Stomach (tissue), 4 donors: ENCODE measurements around the gene C17orf78.

ENCODE experiments used
- EP300 ChIP-seq: sonication (generic); formaldehyde crosslinking; IDR thresholded peaks from one replicate; pipeline ENCODE4 v1.6.1; 2017; ENCODE audit warnings: antibody characterized with exemption
- POLR2A ChIP-seq, 4 donors: fragments of 450-650 bp; IDR thresholded peaks; one replicate each; pipeline ENCODE4 v1.6.1; 2016; ENCODE audit warnings: antibody characterized with exemption in 4 of 4, control low read depth in 2 of 4, mild to moderate bottlenecking in 1 of 4, moderate library complexity in 1 of 4
- POLR2AphosphoS5 ChIP-seq, 3 donors: sonication (generic); formaldehyde crosslinking; IDR thresholded peaks; one replicate each; pipeline ENCODE4 v1.6.1; 2016; ENCODE audit warnings: antibody characterized with exemption in 3 of 3
- TF ChIP-seq, protein P1 (sequence below), 7 experiments: fragments of 450-650 bp in 4 of 7; fragments of 200-600 bp in 3 of 7; sonication (generic) in 3 of 7; IDR thresholded peaks; one replicate each; pipeline ENCODE4 v1.5.1; 2016 to 2019; ENCODE audit warnings: antibody characterized with exemption in 7 of 7, control low read depth in 2 of 7, mild to moderate bottlenecking in 1 of 7

- TF ChIP-seq, protein P1, sequence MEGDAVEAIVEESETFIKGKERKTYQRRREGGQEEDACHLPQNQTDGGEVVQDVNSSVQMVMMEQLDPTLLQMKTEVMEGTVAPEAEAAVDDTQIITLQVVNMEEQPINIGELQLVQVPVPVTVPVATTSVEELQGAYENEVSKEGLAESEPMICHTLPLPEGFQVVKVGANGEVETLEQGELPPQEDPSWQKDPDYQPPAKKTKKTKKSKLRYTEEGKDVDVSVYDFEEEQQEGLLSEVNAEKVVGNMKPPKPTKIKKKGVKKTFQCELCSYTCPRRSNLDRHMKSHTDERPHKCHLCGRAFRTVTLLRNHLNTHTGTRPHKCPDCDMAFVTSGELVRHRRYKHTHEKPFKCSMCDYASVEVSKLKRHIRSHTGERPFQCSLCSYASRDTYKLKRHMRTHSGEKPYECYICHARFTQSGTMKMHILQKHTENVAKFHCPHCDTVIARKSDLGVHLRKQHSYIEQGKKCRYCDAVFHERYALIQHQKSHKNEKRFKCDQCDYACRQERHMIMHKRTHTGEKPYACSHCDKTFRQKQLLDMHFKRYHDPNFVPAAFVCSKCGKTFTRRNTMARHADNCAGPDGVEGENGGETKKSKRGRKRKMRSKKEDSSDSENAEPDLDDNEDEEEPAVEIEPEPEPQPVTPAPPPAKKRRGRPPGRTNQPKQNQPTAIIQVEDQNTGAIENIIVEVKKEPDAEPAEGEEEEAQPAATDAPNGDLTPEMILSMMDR (IDR thresholded peaks at IDR 0.05) = no peak
- TF ChIP-seq POLR2AphosphoS5 (IDR thresholded peaks at IDR 0.05) (no peak), POLR2A (IDR thresholded peaks at IDR 0.05) (no peak), EP300 (no peak)
Measured at GRCh38 chr17:37386462-37386861, 10.7 kb downstream of the C17orf78 start.
